DOHH2 (cell line): ENCODE results near the gene SAP30L.

Experiments used
- H3F3A ChIP-seq: fragments of 200-600 bp; sonication (generic), shearing (Covaris generic); 2 replicates; pipeline ENCODE4 v1.6.0; 2016; ENCODE audit warnings: antibody characterized with exemption, mild to moderate bottlenecking; ENCODE audit not compliant: control insufficient read depth, insufficient read depth
- H3K27ac ChIP-seq: fragments of 200-600 bp; sonication (generic); 2 replicates; pipeline ENCODE4 v1.5.1; 2014; ENCODE audit warnings: low read depth, mild to moderate bottlenecking, low read length, moderate library complexity
- H3K27me3 ChIP-seq: fragments of 200-600 bp; sonication (generic); 2 replicates; pipeline ENCODE4 v1.6.1; 2014; ENCODE audit warnings: mild to moderate bottlenecking, low read length, mixed read lengths; ENCODE audit not compliant: control insufficient read depth
- H3K36me3 ChIP-seq: fragments of 200-600 bp; sonication (generic); 2 replicates; pipeline ENCODE4 v1.6.1; 2014; ENCODE audit warnings: mild to moderate bottlenecking, low read length, moderate library complexity, mixed read lengths; ENCODE audit not compliant: control insufficient read depth
- H3K4me1 ChIP-seq: fragments of 200-600 bp; sonication (generic); 2 replicates; pipeline ENCODE4 v1.6.1; 2014; ENCODE audit warnings: mild to moderate bottlenecking, low read length, mixed read lengths; ENCODE audit not compliant: control insufficient read depth
- H3K4me2 ChIP-seq: fragments of 200-600 bp; sonication (generic); 2 replicates; pipeline ENCODE4 v1.6.0; 2014; ENCODE audit warnings: mild to moderate bottlenecking, low read length, moderate library complexity
- H3K4me3 ChIP-seq: fragments of 200-600 bp; sonication (generic); 2 replicates; pipeline ENCODE4 v1.5.1; 2014; ENCODE audit warnings: mild to moderate bottlenecking, low read length, mixed read lengths
- H3K79me2 ChIP-seq: fragments of 200-600 bp; sonication (generic); 2 replicates; pipeline ENCODE4 v1.6.1; 2014; ENCODE audit warnings: mild to moderate bottlenecking, low read length, mixed read lengths; ENCODE audit not compliant: control insufficient read depth
- H3K9me2 ChIP-seq: fragments of 200-600 bp; sonication (generic); replicated peaks from 2 replicates; pipeline ENCODE4 v1.6.1; 2014; ENCODE audit warnings: mild to moderate bottlenecking, low read length, mixed read lengths; ENCODE audit not compliant: control insufficient read depth
- H3K9me3 ChIP-seq: fragments of 200-600 bp; sonication (generic); 2 replicates; pipeline ENCODE4 v1.6.1; 2014; ENCODE audit warnings: antibody characterized with exemption, low read length, mixed read lengths; ENCODE audit not compliant: control insufficient read depth, insufficient read depth
- H4K20me1 ChIP-seq: fragments of 200-600 bp; sonication (generic); 2 replicates; pipeline ENCODE4 v1.6.0; 2014; ENCODE audit warnings: low read depth, mild to moderate bottlenecking, antibody characterized with exemption, low read length, moderate library complexity; ENCODE audit not compliant: control insufficient read depth, insufficient read depth
- CTCF ChIP-seq: fragments of 200-600 bp; sonication (generic); IDR thresholded peaks from one replicate; pipeline ENCODE4 v1.5.1; 2014; ENCODE audit warnings: antibody characterized with exemption, mild to moderate bottlenecking, low read depth, low read length; ENCODE audit not compliant: poor library complexity, severe bottlenecking
- EZH2phosphoT487 ChIP-seq: fragments of 200-600 bp; sonication (generic); IDR thresholded peaks from 2 replicates; pipeline ENCODE4 v1.6.1; 2017; ENCODE audit warnings: borderline replicate concordance, mild to moderate bottlenecking, antibody characterized with exemption, low read length, moderate library complexity, mixed read lengths

SAP30L gene

DNA sequence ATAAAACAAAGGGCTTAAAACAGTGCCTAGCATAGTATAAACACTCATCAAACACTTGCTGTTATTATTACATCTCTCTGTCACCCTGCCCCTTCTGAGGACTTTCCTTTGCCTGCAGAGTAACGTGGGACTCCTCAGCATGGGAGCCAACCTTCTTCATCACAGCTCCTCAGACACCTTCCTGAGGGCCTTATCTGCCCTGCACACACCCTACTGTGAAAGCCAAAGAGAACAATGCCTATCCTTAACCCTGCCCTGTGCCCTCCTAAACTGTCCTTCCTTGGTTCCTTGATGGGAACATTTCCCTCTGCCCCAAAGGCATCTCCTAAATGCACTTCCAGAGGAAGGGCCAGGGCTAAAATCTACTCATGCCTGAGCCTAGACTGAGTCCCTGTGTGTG, 52.8 kb downstream of the SAP30L start:
- no peaks in the 10 kb centered on the region for H3K79me2 ChIP-seq
- no peaks in the 10 kb centered on the region for H4K20me1 ChIP-seq
- TF ChIP-seq EZH2phosphoT487 (no peak), CTCF (no peak)
- H3K4me1 ChIP-seq, result peaks cover 9% of the 10 kb centered on the region; the same call in 1 of the 2 replicates
- H3K27ac ChIP-seq, result no peak overlapping the region
- no peaks in the 10 kb centered on the region for H3K36me3 ChIP-seq
- H3K4me2 ChIP-seq, result no peak overlapping the region
- H3F3A ChIP-seq, result no peaks in the 10 kb centered on the region
- H3K4me3 ChIP-seq, result no peak overlapping the region
- H3K27me3 ChIP-seq, result peaks cover 18% of the 10 kb centered on the region
- H3K9me2 ChIP-seq, result no peaks in the 10 kb centered on the region
- no peaks in the 10 kb centered on the region for H3K9me3 ChIP-seq

GRCh38 chr5:154498994-154499393, 53.2 kb downstream of the SAP30L start:
- TF ChIP-seq EZH2phosphoT487, result no peak
- no peak for TF ChIP-seq CTCF
- Histone ChIP-seq H3K4me2 (no peak overlapping the region), H3K27ac (no peak overlapping the region), H4K20me1 (no peaks in the 10 kb centered on the region), H3K27me3 (peaks cover 17% of the 10 kb centered on the region), H3K4me1 (peaks cover 9% of the 10 kb centered on the region; the same call in 1 of the 2 replicates), H3K36me3 (no peaks in the 10 kb centered on the region), H3K9me2 (no peaks in the 10 kb centered on the region), H3F3A (no peaks in the 10 kb centered on the region), H3K4me3 (no peak overlapping the region), H3K79me2 (no peaks in the 10 kb centered on the region), H3K9me3 (no peaks in the 10 kb centered on the region)

GRCh38 chr5:154501566-154501965, 55.8 kb downstream of the SAP30L start:
- no peak overlapping the region for H3K4me2 ChIP-seq
- H3K9me3 ChIP-seq, result no peaks in the 10 kb centered on the region
- H3K4me3 ChIP-seq, result no peak overlapping the region
- H3K9me2 ChIP-seq, result no peaks in the 10 kb centered on the region
- peaks cover 6% of the 10 kb centered on the region for H3K27me3 ChIP-seq
- no peaks in the 10 kb centered on the region for H4K20me1 ChIP-seq
- H3K4me1 ChIP-seq, result peaks cover 9% of the 10 kb centered on the region; the same call in 1 of the 2 replicates
- TF ChIP-seq CTCF (no peak), EZH2phosphoT487 (no peak)
- H3K79me2 ChIP-seq, result no peaks in the 10 kb centered on the region
- no peaks in the 10 kb centered on the region for H3K36me3 ChIP-seq
- H3F3A ChIP-seq, result no peaks in the 10 kb centered on the region
- no peak overlapping the region for H3K27ac ChIP-seq
